GM21515 (cell line): ENCODE results near the gene SPRED3.
"Not testable (repeated sequence)": the region's sequence is repeated elsewhere in the genome, so short reads cannot be mapped to it uniquely, and the experiment has no call there.

Experiments used
- ATAC-seq: cut with Tn5 transposase; IDR thresholded peaks from one replicate; pipeline ENCODE4 v1.9.1; 2021; ENCODE audit not compliant: unreplicated experiment

SPRED3 gene

DNA sequence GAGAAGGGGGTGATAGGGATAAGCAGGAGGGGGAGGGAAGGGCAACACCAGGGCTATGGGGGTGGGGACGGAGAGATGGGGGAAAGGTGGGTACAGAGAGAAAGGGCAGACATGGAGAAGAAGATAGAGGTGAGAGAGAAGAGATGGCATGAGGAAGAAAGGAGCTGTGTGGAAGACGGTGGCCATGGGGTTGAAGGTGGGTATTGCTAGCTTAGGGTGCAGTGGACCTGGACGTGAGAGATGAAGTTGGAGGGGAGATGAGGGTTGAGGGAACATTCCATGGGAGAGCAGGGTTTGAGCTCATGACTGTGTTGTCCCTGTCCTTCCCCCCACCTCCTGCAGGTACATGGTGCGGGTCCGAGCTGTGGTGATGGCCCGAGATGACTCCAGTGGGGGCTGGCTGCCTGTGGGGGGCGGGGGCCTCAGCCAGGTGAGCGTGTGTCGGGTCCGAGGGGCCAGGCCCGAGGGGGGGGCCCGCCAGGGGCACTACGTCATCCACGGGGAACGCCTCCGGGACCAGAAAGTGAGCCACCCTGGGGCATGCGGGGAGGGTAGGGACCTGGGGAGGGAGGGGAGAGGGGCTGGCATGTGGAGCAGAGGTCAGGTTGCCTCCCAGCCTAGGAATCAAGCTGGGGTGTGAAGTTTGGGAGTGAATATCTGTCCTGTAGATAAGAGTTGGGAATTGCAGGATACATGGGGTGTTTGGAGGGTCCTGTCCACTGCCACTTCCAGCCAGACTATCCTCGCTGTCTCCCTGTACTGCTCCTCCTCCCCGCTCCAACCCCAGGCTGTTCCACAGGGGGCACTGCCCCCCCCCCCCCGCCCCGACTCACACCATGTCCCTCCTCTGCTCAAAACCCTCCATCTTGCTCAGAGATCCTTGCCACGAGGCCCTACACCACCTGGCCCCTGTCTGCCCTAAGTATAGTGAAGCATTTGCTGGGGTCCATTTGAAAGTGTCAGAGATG lies 1.7 kb downstream of the SPRED3 start:
- ATAC-seq = no peak

DNA sequence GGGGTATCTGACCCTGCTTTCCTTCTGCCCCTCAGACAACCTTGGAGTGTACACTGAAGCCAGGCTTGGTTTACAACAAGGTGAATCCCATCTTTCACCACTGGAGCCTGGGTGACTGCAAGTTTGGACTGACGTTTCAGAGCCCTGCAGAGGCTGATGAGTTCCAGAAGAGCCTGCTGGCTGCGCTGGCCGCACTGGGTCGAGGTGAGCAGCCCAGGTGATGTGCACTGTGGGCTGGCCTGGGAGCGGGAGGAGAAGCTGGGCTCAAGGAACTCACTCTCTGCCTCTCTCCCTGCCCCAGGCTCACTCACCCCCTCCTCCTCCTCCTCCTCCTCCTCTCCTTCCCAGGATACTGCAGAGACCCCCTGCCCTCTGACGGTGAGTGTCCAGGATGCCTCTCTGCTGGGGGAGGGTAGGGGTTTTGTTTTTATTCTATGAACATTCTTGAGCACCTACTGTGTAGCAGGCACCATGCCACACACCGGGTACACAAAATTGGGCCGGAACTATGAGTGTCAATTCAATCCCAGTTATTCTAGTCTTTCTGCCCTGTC lies 3.5 kb downstream of the SPRED3 start:
- ATAC-seq = no peak

DNA sequence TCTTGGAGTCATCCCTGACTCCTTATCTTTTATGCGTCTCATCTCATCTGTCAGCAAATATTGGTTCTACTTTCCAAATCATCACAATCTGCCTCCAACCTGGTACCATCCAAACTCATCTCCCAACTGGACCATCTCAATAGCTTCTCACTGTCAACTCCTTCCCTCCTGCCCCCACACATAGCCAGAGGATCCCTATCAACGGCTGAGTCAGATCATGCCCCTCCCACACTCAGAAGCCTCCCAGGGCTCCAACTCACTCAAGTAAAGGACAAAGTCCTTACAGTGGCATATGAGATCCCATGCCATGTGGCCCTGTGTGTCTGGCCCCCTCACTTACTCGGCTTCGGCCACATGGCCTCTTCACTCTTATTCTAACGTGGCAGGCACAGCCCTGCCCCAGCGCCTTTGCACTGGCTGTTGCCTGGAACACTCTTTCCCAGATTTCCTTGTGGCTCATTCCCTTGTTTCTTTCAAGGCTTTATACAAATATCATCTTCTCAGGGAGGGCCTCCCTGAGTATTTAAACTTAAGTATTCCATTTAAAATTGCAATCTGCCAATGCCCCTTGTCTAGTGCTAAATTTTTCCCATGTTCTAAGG lies 4.3 kb downstream of the SPRED3 start:
- ATAC-seq = no peak

GRCh38 chr19:38394488-38394887 lies 6.0 kb downstream of the SPRED3 start:
- ATAC-seq = no peak

- ATAC-seq = no peak
Measured at GRCh38 chr19:38395381-38396114, 7.1 kb downstream of the SPRED3 start.

DNA sequence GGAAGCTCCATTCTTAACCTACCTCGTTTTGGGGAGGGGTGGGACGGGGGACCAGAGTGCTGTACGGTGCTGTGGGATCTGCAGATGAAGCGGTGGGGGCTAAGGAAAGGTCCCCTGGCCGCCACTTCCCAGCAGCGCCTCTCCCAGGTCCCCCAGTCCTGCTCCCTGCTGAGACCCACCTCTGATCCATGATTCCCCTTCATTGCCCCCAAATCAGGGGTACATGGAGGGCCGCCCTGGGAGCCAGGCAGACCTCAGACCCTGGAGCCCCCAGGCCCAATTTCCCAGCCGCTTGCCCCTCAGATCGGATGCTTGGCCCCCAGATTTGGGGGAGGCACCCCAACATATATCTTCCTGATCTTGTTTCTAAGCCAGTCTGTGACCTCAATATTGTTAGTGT lies 10.6 kb downstream of the SPRED3 start:
- ATAC-seq = no peak

DNA sequence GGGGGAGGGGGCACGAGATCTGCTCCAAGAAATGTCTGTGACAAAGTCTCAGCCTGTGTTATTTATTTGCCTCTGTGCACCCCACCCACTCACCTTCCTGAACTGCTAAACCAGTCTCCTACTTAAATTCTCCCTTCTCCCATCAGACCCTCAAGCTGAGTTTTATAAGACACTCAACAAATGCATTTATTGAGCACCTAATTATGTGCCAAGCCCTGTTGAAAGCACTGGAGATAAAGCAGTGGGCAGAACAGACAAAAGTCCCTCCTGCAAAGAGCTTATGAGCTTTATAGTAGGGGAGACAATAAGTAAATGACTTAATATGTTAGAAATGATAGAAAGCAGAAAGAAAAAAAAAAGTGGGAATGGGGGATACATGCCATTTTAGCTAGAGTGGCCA lies 11.0 kb downstream of the SPRED3 start:
- no peak for ATAC-seq

GRCh38 chr19:38400361-38400760 lies 11.9 kb downstream of the SPRED3 start:
- no peak for ATAC-seq

GRCh38 chr19:38401148-38401547 lies 12.7 kb downstream of the SPRED3 start:
- no peak for ATAC-seq

- peak; percentile 8 for ATAC-seq
Measured at GRCh38 chr19:38402623-38402966, 14.1 kb downstream of the SPRED3 start.

DNA sequence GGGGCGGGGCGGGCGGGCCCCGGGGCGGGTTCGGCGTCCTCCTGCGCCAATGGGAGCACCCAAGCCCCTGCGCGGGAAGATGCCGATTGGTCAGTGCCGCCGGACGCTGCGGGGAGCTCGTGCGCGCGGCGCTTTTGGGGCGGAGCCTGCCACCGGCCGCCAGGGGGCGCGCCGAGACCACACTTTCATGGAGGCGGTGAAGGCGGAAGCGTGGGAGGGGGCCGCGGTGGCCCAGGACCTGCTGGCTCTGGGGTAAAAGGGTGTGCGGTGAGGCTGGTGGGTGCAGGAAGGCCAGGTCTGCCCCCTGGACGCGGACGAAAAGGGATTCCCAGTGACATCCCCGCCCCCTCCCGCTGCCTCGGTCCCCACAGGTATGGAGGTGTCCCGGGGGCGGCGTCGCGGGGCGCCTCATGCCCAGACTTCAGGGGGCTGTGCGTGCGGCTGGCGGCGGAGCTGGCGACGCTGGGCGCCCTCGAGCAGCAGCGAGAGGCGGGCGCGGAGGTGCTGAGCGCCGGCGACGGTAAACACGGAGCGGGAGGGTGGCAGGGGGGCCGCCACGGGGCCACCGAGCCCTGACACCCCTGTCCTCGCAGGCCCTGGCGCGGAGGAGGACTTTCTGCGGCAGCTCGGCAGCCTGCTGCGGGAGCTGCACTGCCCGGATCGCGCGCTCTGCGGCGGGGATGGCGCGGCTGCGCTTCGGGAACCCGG lies 14.6 kb downstream of the SPRED3 start, which contains the start of gene FAM98C:
Gene FAM98C, plus strand, starts transcription at position 127 of the 708 bp plus-strand sequence. Its CDS starts 61 bp downstream, at position 188.
- ATAC-seq = peak; percentile 83

- no peak for ATAC-seq
Measured at GRCh38 chr19:38404858-38405257, 16.4 kb downstream of the SPRED3 start.

DNA sequence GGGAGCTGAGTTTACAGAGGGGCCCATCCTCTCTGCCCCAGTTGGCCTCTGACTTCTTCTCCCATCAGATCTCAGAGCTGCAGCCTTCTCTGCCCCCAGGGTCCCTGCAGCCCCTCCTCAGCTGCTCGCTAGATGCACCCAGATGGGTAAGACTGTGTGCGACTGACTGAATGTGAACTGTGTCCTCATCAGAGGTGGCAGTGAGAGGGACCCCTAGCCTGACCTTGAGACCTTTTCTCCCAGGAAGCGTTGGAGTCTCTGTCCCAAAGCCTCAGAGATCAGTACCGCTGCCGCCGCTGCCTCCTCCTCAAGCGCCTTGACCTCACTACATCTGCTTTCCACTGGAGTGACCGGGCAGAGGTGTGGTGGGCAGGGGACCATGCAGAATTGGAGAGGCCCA lies 16.8 kb downstream of the SPRED3 start:
- ATAC-seq = no peak

GRCh38 chr19:38409631-38410133 lies 21.2 kb downstream of the SPRED3 start:
- ATAC-seq = no peak

DNA sequence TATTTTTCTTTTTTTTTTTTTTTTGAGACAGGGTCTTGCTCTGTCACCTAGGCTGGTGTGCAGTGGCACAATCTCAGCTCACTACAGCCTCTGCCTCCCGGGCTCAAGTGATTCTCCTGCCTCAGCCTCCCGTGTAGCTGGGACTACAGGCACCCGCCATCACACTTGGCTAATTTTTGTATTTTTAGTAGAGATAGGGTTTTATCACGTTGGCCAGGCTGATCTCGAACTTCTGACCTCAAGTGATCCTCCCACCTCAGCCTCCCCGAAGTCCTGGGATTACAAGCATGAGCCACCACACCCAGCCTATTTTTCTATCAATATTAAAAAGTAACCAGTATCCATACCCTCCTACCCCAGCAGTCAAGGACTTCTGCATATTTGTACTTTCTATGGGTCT lies 21.9 kb downstream of the SPRED3 start:
- not testable (repeated sequence) for ATAC-seq

DNA sequence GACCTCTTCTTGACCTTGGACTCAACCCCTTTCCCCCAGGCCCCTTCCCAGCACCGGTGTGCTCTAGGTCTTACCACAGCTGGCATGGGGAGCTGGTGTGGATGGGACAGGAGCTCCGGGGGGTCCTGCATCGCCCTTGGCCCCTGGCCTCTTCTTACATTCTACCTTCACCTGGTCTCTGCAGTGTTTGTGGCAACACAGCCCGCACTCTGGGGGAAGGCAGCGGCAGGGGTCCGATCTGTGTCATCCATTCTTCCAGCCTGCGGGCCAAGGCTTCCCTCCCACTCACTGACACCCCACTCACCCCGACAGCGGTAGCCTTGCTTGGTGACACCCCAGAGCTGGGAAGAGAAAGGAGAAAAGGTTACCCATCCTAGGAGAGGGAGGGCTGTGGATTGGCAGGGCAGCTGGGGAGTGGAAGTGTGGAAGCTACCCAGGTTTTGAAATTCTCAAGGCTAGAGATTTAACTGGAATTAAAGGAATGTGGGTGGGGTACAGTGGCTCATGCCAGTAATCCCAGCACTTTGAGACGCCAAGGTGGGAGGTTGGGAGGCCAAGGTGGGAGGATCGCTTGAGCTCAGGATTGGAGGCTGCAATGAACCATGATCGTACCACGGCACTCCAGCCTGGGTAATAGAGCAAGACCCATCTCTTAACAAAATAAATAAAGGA lies 22.7 kb downstream of the SPRED3 start:
- ATAC-seq = no peak

DNA sequence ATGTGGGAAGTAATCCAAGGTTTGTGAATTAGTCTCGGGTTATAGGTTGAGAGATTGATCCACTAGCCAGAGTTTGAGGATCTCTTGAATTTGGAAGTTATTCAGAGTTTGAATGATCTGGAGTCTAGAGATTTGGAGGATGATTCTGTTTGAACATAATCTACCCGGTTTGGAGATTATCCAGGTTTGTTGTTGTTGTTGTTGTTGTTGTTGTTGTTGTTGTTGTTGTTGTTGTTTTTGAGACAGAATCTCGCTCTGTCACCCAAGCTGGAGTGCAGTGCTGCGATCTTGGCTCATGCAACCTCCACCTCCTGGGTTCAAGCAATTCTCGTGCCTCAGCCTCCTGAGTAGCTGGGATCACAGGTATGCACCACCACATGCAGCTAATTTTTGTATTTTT lies 23.4 kb downstream of the SPRED3 start:
- ATAC-seq = not testable (repeated sequence)

DNA sequence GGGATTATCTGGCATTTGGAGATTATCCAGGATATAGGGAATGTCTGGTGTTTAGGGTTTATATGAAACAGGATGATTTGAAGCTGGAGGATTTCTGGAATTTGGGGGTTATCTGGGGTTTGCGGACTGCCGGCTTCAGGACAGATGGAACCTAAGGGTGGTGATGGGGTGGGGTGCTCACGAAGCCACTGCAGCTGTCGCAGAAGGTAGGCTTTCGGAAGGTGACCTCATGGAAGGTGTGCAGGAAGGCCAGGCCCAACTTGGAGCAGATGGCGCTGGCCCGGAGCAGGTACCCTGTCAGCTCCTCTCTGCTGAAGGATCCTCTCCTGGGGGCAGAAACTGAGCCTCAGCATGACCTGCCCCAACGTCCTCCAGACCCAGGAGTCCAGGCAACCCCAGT lies 24.0 kb downstream of the SPRED3 start:
- no peak for ATAC-seq

DNA sequence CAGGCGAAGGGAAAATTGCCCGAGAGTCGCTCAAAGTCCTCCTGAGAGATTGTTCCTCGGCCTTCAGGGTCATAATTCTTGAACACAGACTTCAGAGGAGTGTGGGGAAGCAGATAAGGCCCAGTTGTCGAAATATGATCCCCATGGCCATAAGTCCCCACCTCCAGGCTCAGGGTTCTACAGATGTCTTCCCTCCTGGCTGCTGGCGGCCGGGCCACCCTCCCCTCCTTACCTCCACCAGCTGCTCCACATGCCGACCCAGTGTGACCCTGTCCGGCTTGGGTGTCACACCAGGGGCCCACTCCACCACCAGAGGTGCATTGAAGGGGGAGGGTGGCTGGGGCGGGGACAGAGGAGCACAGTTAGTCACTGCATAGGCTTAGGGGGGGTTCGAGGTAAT lies 24.5 kb downstream of the SPRED3 start:
- ATAC-seq = no peak

- no peak for ATAC-seq
Measured at GRCh38 chr19:38413416-38413815, 24.9 kb downstream of the SPRED3 start.
